Effector memory CD8-positive, alpha-beta T cell (primary cell): Measurements from ENCODE around the gene SH3RF3.

Source experiments
- ATAC-seq: fragments of 150-1000 bp; cut with Tn5 transposase; replicated peaks from 2 replicates; pipeline ENCODE4 v1.10.0; 2021; ENCODE audit warnings: mild to moderate bottlenecking, moderate library complexity
- DNase-seq, 3 experiments: peaks; one replicate each; pipeline ENCODE4 v3.0.0; 2021
- H3K27ac Mint-ChIP-seq, 2 donors: one replicate each; pipeline ENCODE4 v1.8.0; 2022; ENCODE audit warnings: mild to moderate bottlenecking in 2 of 2, mixed read lengths in 2 of 2, moderate library complexity in 2 of 2
- H3K27me3 Mint-ChIP-seq, 2 donors: one replicate each; pipeline ENCODE4 v1.8.0; 2022; ENCODE audit warnings: mixed read lengths in 2 of 2
- H3K36me3 Mint-ChIP-seq: one replicate; pipeline ENCODE4 v1.8.0; 2022; ENCODE audit warnings: mild to moderate bottlenecking, moderate library complexity, mixed read lengths; ENCODE audit not compliant: insufficient read depth
- H3K4me1 Mint-ChIP-seq, 2 donors: one replicate each; pipeline ENCODE4 v1.8.0; 2022; ENCODE audit warnings: low read depth in 2 of 2, mixed read lengths in 2 of 2
- H3K4me3 Mint-ChIP-seq, 2 donors: one replicate each; pipeline ENCODE4 v1.8.0; 2022; ENCODE audit warnings: mild to moderate bottlenecking in 2 of 2, mixed read lengths in 2 of 2, moderate library complexity in 2 of 2
- H3K9me3 Mint-ChIP-seq, 2 donors: one replicate each; pipeline ENCODE4 v1.8.0; 2022; ENCODE audit warnings: mixed read lengths in 2 of 2

Gene SH3RF3

DNA sequence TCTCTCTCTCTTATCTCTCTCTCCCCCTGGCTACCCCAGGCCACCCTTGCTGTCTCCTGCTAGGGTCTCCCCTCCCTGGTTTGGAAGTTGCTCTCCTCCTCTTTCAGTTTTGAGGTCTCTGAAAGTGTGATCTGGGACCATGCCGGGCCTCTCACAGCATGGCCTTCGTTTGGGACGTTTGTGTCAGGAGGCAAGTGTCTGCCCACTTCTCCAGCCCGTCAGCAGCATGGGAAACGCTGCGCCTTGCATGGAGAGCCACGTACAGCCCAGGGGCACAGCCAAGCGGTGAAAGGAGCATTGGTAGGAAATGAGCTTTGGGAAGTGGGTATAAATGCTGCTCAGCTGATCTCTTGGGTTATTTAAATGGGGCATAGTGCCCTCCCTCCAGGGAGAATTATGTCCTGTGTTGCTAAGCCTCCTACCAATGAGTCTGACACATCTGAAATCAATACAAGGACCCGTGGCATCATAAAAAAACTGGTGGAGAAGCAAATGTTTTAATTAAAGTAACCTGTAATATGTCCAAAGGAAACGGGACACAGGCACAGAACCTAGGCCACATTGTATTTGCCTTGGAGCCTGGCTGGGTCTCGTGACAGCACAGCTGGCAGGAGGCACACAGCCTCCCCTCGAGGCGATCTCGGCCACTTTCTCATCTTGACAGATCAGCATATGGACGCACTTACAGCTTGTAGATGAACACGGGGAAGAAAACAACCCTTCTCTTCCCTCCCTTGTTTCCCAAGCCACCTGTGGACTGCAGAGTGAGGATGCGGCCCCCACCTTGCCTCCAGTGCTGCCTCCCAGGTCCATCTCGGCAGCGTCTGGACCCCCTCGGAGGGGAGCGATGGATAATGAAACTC lies 72.7 kb downstream of the SH3RF3 start:
- no peak for DNase-seq
- H3K4me3 Mint-ChIP-seq = no peak overlapping the region
- peaks cover 14 to 19% of the 10 kb centered on the region in 2 donors for H3K27me3 Mint-ChIP-seq
- H3K9me3 Mint-ChIP-seq = no peaks in the 10 kb centered on the region
- no peak for ATAC-seq
- peaks cover 3 to 17% of the 10 kb centered on the region in 2 donors for H3K4me1 Mint-ChIP-seq
- H3K36me3 Mint-ChIP-seq = no peaks in the 10 kb centered on the region
- no peak overlapping the region for H3K27ac Mint-ChIP-seq

DNA sequence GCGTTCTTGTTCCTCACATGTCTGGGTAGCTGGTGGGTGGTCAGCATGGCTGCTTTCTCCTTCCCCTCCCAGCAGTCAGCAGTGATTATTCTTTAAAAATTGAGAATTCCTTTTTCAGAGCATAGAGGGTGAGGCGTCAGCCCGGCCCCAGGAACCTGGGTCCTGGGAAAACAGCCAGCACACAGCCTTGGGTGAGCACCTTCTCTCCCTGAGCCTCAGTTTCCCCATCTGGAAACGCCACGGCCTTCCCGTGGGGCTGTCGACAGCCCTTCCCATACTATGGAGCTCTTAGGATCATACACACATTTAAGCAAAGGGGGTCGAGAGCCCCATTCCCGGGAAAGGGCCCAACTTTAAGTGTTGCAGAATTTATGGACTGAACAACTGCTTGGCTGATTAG lies 73.5 kb downstream of the SH3RF3 start:
- Mint-ChIP-seq H3K4me1 (peaks cover 0 to 19% of the 10 kb centered on the region in 2 donors), H3K27me3 (peaks cover 14 to 19% of the 10 kb centered on the region in 2 donors), H3K4me3 (no peak overlapping the region), H3K9me3 (no peaks in the 10 kb centered on the region), H3K36me3 (no peaks in the 10 kb centered on the region), H3K27ac (no peak overlapping the region)
- DNase-seq (no peak), ATAC-seq (no peak)

DNA sequence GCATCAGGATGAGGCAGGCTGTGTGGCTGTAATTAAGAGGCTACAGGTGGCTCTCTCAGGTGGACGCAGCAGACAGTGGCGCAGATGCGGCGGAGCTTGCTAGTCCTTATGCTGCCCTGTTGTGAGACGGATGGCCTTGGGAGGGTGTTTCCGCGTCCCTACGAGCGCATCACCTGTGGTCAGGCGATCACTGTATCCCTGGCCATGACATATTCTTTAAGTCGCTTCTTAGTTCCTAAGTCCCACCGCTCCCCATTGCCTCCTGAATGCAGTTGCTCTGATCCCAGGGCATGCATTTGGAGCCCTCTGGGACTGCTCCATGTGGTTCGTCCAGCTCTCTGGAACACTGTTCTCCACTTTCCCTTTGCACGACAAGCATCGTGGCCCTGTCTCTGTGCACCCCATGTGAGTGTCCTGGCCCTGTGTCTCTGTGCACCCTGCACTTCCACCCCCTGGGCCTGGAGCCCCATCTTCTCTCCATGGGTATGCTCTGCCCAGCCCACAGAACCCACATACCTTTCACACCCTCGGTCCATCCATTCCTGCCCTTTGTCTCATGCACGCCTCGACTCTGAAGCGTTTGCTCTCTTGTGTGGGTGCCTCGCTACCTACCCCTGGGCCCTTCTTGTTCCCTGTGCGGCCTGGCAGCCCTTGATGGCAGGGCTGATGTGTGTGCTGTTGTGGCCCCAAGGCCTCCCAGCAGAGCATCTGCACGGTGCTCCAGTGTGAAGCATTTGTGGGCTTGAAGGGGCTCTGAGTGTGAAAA lies 74.4 kb downstream of the SH3RF3 start:
- ATAC-seq (no peak), DNase-seq (no peak)
- Mint-ChIP-seq H3K4me3 (no peak overlapping the region), H3K36me3 (no peaks in the 10 kb centered on the region), H3K27ac (no peak overlapping the region), H3K27me3 (peaks cover 14 to 19% of the 10 kb centered on the region in 2 donors), H3K9me3 (no peaks in the 10 kb centered on the region), H3K4me1 (peaks cover 0 to 19% of the 10 kb centered on the region in 2 donors)

DNA sequence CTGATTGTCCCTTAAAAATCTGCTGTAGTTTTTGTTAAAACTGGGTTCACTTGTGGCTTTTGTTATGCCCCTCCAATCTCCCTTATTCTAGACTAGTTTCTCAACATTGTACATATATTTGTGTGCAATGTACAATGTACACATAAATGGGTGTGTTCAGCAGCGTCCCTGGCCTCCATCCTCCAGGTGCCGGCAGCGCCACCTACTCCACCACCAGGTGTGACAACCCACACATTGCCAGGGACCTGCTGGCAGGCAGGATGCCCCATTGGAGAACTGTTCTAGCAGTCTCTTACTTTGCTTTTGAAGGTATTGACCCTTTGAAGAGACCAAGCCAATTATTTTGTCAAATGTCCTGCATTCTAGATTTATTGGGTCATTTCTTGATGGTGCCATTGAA lies 75.4 kb downstream of the SH3RF3 start:
- Mint-ChIP-seq H3K27ac (peak overlapping the region in 1 of 2 donors; percentile 38), H3K4me1 (peaks cover 0 to 21% of the 10 kb centered on the region in 2 donors), H3K4me3 (no peak overlapping the region), H3K27me3 (peaks cover 14 to 19% of the 10 kb centered on the region in 2 donors), H3K9me3 (no peaks in the 10 kb centered on the region), H3K36me3 (no peaks in the 10 kb centered on the region)
- ATAC-seq (no peak), DNase-seq (no peak)

DNA sequence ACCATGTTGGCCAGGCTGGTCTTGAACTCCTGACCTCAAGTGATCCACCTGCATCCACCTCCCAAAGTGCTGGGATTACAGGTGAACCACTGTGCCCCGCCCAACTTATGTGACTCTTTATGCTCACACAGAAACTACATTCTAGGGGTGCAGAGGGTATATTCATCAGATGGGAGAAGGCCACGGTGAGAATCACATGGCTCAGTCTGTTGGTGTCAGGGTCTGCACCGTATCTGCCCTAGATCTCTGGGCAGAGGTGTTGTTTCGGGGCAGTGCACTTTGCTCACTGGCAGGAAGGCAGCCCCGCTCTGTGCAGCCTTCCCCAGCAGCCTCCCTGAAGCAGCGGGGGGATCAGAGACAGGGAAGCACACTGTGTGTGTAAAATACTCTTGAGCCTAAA lies 76.4 kb downstream of the SH3RF3 start:
- Mint-ChIP-seq H3K4me1 (peaks cover 0 to 25% of the 10 kb centered on the region in 2 donors), H3K4me3 (peak overlapping the region in 1 of 2 donors; percentile 31), H3K27me3 (peaks cover 19 to 29% of the 10 kb centered on the region in 2 donors), H3K9me3 (no peaks in the 10 kb centered on the region), H3K36me3 (no peaks in the 10 kb centered on the region), H3K27ac (no peak overlapping the region)
- ATAC-seq = peak; percentile 98
- DNase-seq = peak in 2 of 3 experiments; percentile 18 to 29

DNA sequence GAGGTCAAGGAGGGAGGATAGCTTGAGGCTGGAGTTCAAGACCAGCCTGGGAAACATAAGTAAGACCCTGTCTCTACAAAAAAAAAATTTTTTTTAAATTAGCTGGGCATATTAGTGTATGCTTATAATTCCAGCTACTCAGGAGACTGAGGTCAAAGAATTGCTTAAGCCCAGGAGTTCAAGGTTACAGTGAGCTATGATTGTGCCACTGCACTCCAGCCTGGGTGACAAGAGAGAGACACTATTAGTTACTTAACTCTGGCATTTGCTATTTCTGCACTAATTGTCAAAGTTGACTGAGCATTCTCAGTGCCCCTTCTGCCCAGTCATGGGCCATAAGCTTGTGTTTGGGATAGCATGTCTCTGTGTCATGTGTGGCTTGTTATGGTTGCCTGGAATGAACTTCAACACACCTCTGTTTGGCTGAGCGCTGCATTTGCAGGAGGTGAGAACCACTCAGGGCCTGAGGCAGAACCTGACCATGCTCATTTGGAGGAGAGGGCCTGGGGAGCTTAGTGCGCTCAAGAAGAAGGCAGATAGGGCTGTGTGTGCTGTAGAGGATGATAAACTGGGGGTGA lies 77.7 kb downstream of the SH3RF3 start:
- H3K9me3 Mint-ChIP-seq = no peaks in the 10 kb centered on the region
- DNase-seq (no peak), ATAC-seq (no peak)
- H3K36me3 Mint-ChIP-seq = no peaks in the 10 kb centered on the region
- H3K27me3 Mint-ChIP-seq = peaks cover 30 to 40% of the 10 kb centered on the region in 2 donors
- no peak overlapping the region for H3K4me3 Mint-ChIP-seq
- no peak overlapping the region for H3K27ac Mint-ChIP-seq
- H3K4me1 Mint-ChIP-seq = peaks cover 0 to 34% of the 10 kb centered on the region in 2 donors

DNA sequence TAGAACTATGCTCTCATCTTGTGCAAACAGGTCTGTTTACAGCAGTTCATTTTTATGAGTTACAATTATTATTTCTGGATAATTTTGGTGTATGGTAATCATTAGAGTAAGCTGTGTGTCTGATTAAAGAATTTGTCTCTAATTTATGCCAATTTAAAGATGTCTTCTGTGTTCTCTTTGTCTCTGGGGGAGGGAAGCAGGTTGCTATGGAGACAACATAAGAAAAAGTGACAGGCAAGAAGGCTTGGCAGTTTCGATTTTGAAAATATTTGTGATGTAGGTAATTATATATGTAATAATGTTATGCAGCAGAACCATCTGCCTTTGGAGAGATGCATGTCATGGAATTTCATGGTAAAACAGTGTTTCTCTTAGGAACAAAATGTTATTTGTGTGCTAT lies 78.2 kb downstream of the SH3RF3 start:
- peaks cover 0 to 38% of the 10 kb centered on the region in 2 donors for H3K4me1 Mint-ChIP-seq
- no peak overlapping the region for H3K27ac Mint-ChIP-seq
- ATAC-seq (no peak), DNase-seq (no peak)
- no peaks in the 10 kb centered on the region for H3K9me3 Mint-ChIP-seq
- no peaks in the 10 kb centered on the region for H3K36me3 Mint-ChIP-seq
- H3K27me3 Mint-ChIP-seq = peaks cover 32 to 45% of the 10 kb centered on the region in 2 donors
- H3K4me3 Mint-ChIP-seq = no peak overlapping the region

DNA sequence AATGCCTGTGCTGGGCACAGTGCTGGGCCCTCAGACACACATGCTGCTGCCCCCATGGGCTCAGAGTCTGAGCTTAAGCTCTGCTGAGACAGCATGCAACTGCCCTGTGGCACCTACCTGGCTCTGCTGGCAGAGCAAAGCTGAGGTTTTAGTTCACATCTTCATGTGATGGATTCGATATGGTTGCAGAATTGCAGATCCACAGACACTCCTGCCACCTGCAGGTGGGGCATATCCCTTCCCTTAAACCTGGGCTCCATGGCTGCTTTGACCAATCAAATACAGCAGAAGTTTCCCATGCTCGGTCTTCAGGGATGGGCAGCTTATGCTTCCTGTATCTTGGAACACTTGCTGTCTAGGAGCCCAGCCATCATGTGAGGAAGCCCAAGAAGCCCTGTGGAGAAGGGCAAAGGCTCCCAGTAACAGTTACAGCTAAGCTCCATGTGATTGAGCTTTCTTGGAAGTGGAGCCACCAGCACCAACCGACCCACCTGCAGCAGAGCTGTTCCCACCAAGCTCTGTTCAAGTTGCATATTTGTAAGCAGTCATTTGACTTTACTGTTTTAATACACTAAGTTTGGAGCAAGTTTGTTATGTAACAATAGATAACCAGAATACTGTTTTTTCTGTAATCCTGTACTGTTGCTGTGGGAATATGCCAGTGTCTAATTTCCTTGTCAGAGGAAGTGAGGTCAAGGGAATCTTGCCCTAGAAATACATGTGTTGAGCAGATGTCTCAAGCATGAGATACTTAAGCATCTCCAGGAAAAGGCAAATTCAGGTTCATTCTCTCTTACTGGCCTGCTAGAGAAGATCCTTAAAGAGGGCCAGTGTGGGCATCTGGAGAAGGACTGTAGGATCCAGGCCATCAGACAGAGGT lies 79.3 kb downstream of the SH3RF3 start:
- Mint-ChIP-seq H3K4me3 (no peak overlapping the region), H3K27me3 (peaks cover 43 to 56% of the 10 kb centered on the region in 2 donors), H3K9me3 (no peaks in the 10 kb centered on the region), H3K4me1 (peaks cover 3 to 45% of the 10 kb centered on the region in 2 donors), H3K27ac (no peak overlapping the region), H3K36me3 (peaks cover 5% of the 10 kb centered on the region)
- ATAC-seq (no peak), DNase-seq (no peak)

DNA sequence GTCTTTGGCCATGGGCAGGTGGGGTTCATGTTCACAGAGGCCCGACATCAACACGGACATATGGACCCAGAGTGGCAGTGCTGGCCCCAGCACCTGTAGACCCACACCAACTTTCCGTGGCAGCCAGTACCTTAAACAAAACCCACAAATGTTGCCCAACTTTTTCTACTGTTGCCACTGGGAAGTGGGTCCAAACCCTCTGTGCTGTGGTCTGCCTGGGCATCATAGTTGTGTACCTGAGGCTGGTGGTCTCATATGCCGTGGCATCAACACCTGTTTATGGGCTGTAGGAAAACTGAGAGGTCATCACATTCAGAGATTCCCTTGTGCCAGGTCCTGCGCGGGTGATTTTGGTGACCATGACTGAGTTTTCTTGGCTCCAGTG lies 79.9 kb downstream of the SH3RF3 start:
- Mint-ChIP-seq H3K4me3 (no peak overlapping the region), H3K4me1 (peaks cover 9 to 51% of the 10 kb centered on the region in 2 donors), H3K27ac (no peak overlapping the region), H3K36me3 (peaks cover 9% of the 10 kb centered on the region), H3K9me3 (no peaks in the 10 kb centered on the region), H3K27me3 (peaks cover 43 to 57% of the 10 kb centered on the region in 2 donors)
- DNase-seq (no peak), ATAC-seq (no peak)

DNA sequence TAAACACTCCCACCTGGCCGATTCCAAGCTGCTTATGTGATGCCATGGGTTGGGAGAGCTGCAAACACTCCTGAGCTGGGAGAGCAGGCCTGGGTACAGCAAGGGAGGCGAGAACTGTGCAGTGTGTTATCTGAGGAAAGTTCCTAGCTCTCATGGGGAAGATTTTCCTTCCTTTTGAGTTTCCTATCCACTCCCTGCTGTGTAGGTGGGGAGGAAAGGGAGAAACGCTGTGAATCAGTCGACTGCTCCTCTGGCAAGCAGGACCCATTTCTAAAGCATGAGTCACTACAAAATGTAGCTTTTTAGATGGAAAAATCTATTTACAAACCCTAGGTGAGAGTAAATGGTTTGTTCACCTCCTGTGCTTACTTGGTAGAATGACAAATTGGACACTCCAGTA lies 80.4 kb downstream of the SH3RF3 start:
- H3K36me3 Mint-ChIP-seq = peaks cover 12% of the 10 kb centered on the region
- no peak for ATAC-seq
- no peak overlapping the region for H3K27ac Mint-ChIP-seq
- DNase-seq = no peak
- H3K4me3 Mint-ChIP-seq = no peak overlapping the region
- peaks cover 14 to 54% of the 10 kb centered on the region in 2 donors for H3K4me1 Mint-ChIP-seq
- peaks cover 43 to 57% of the 10 kb centered on the region in 2 donors for H3K27me3 Mint-ChIP-seq
- H3K9me3 Mint-ChIP-seq = no peaks in the 10 kb centered on the region

DNA sequence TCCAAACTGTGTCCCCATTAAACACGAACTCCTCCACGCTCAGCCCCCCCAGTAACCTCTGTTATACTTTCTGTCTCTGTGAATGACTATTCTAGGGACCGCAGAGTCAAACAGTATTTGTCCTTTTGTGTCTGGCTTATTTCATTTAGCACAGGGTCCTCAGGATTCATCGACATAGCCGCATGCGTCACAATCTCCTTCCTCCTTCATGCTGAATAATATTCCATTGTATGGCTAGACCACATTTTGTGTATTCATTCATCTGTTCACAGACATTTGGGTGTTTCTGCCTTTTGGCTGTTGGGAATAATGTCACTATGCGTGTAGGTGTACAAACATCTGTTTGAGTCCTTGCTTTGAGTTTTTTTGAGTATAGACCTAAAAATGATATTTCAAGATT lies 80.9 kb downstream of the SH3RF3 start:
- H3K27ac Mint-ChIP-seq = no peak overlapping the region
- ATAC-seq (no peak), DNase-seq (no peak)
- H3K36me3 Mint-ChIP-seq = peaks cover 12% of the 10 kb centered on the region
- H3K4me3 Mint-ChIP-seq = no peak overlapping the region
- peaks cover 45 to 60% of the 10 kb centered on the region in 2 donors for H3K27me3 Mint-ChIP-seq
- peaks cover 19 to 57% of the 10 kb centered on the region in 2 donors for H3K4me1 Mint-ChIP-seq
- H3K9me3 Mint-ChIP-seq = no peaks in the 10 kb centered on the region

DNA sequence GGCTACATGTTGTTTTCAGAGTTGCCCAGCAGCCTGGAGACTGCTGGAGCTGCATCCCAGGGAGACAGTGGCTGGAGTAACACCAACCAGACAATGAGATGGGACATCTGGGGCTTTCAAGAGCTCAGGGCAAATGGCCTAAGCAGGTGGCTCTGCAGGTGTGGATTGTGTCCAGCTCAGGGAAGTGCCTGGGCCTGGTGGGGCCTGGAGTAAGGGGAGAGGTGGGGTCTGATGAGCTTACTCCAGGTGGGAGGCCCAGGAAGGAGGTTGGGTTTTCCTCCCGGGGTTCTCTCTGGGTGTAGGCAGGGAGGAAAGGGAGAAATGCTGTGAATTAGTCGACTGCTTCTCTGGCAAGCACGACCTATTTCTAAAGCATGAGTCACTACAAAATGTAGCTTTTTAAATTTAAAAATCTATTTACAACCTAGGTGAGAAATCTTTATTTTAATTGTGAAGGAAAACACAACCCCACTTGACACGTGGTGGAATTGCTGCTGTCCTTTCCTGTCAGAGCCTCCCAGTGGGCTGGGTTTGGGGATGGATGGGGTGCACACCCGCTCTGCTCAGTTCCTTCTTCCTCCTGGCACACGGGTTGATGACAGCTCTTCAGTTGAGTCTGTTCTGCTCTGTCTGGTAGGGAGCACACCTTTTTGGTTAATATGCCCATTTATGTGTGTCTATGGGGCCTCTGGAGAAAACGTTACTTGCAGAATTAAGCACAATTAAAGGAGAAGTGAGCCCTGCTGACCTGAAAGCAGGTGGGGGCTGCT lies 81.6 kb downstream of the SH3RF3 start:
- ATAC-seq = no peak
- Mint-ChIP-seq H3K4me1 (peaks cover 23 to 60% of the 10 kb centered on the region in 2 donors), H3K4me3 (no peak overlapping the region), H3K36me3 (peaks cover 15% of the 10 kb centered on the region), H3K27me3 (peaks cover 52 to 65% of the 10 kb centered on the region in 2 donors), H3K9me3 (no peaks in the 10 kb centered on the region), H3K27ac (no peak overlapping the region)
- DNase-seq = no peak
